GM12865 (cell line): ENCODE results near the gene REC114.

Experiments
- DNase-seq: peaks from one replicate; pipeline ENCODE4 v3.0.0; 2010; ENCODE audit warnings: low read depth
- H3K4me3 ChIP-seq: 2 replicates; pipeline ENCODE4 v1.5.1; 2011; ENCODE audit warnings: mild to moderate bottlenecking, low read depth, low read length, control low read depth
- CTCF ChIP-seq: IDR thresholded peaks from 2 replicates; pipeline ENCODE4 v1.5.1; 2011; ENCODE audit warnings: low read length, control low read depth, low read depth, inconsistent platforms; ENCODE audit not compliant: insufficient read depth; ENCODE audit errors: missing control alignments

REC114 gene

GRCh38 chr15:73455876-73456275 lies 12.9 kb downstream of the REC114 start:
- no peak for TF ChIP-seq CTCF
- no peak for DNase-seq
- H3K4me3 ChIP-seq: no peak overlapping the region

GRCh38 chr15:73457334-73457733 lies 14.4 kb downstream of the REC114 start:
- H3K4me3 ChIP-seq: no peak overlapping the region
- DNase-seq: no peak
- TF ChIP-seq CTCF: no peak

- no peak overlapping the region for H3K4me3 ChIP-seq
- no peak for DNase-seq
- TF ChIP-seq CTCF: no peak
Observed at GRCh38 chr15:73460662-73461061, 17.7 kb downstream of the REC114 start.

GRCh38 chr15:73464602-73465001 lies 21.6 kb downstream of the REC114 start:
- peak; percentile 45 for TF ChIP-seq CTCF
- H3K4me3 ChIP-seq: no peak overlapping the region
- peak; percentile 2 for DNase-seq

GRCh38 chr15:73467758-73468157 lies 24.8 kb downstream of the REC114 start:
- TF ChIP-seq CTCF: no peak
- no peak overlapping the region for H3K4me3 ChIP-seq
- DNase-seq: no peak

- no peak for TF ChIP-seq CTCF
- H3K4me3 ChIP-seq: no peak overlapping the region
- DNase-seq: no peak
Observed at GRCh38 chr15:73474785-73475184, 31.8 kb downstream of the REC114 start.

- no peak for DNase-seq
- no peak for TF ChIP-seq CTCF
- no peak overlapping the region for H3K4me3 ChIP-seq
Observed at GRCh38 chr15:73476704-73477216, 33.8 kb downstream of the REC114 start.
